GM12865 (cell line): ENCODE results near the gene PMP22.

Experiments used
- DNase-seq: peaks from one replicate; pipeline ENCODE4 v3.0.0; 2010; ENCODE audit warnings: low read depth
- H3K4me3 ChIP-seq: 2 replicates; pipeline ENCODE4 v1.5.1; 2011; ENCODE audit warnings: mild to moderate bottlenecking, low read depth, low read length, control low read depth
- CTCF ChIP-seq: IDR thresholded peaks from 2 replicates; pipeline ENCODE4 v1.5.1; 2011; ENCODE audit warnings: low read length, control low read depth, low read depth, inconsistent platforms; ENCODE audit not compliant: insufficient read depth; ENCODE audit errors: missing control alignments

Gene PMP22

GRCh38 chr17:15265131-15265530 is at the start of gene PMP22:
PMP22 (minus strand) TSS chr17:15265326; CDS start chr17:15260727, 4,599 bp downstream.
- DNase-seq, result no peak
- TF ChIP-seq CTCF, result no peak
- H3K4me3 ChIP-seq, result no peak within 1 kb of the TSS

- no peak for TF ChIP-seq CTCF
- no peak overlapping the region for H3K4me3 ChIP-seq
- no peak for DNase-seq
These were observed 46.9 kb upstream of the PMP22 start for GRCh38 chr17:15311996-15312395.

- TF ChIP-seq CTCF, result no peak
- no peak for DNase-seq
These were observed 44.7 kb upstream of the PMP22 start for GRCh38 chr17:15309793-15310192.

GRCh38 chr17:15309236-15309635 is 44.1 kb upstream of the PMP22 start:
- DNase-seq, result no peak
- H3K4me3 ChIP-seq, result no peak overlapping the region
- no peak for TF ChIP-seq CTCF

More at GRCh38 chr17:15309793-15310192, 44.7 kb upstream of the PMP22 start:
- H3K4me3 ChIP-seq, result no peak overlapping the region

- H3K4me3 ChIP-seq, result no peak overlapping the region
- no peak for DNase-seq
- TF ChIP-seq CTCF, result no peak
These were observed 43.6 kb upstream of the PMP22 start for GRCh38 chr17:15308758-15309157.

- DNase-seq, result no peak
- H3K4me3 ChIP-seq, result no peak overlapping the region
- no peak for TF ChIP-seq CTCF
These were observed 42.6 kb upstream of the PMP22 start for GRCh38 chr17:15307710-15308111.

GRCh38 chr17:15303851-15304250 is 38.7 kb upstream of the PMP22 start:
- no peak for TF ChIP-seq CTCF
- no peak for DNase-seq
- H3K4me3 ChIP-seq, result no peak overlapping the region
